GM12872 (cell line): ENCODE data around the gene PRAMEF18.
"Not testable (repeated sequence)": the region's sequence is repeated elsewhere in the genome, so short reads cannot be mapped to it uniquely, and the experiment has no call there.

ENCODE experiments used
- TF ChIP-seq, protein P1 (sequence below): IDR thresholded peaks from 3 replicates; pipeline ENCODE4 v1.5.1; 2011; ENCODE audit warnings: low read depth, mild to moderate bottlenecking, low read length, moderate library complexity; ENCODE audit not compliant: insufficient read depth

Gene PRAMEF18

GRCh38 chr1:13225675-13226204 is at the start of gene PRAMEF18:
TSS of gene PRAMEF18 (minus strand) at chr1:13226154. CDS start at chr1:13226106, 48 bp downstream.
- TF ChIP-seq, protein P1, sequence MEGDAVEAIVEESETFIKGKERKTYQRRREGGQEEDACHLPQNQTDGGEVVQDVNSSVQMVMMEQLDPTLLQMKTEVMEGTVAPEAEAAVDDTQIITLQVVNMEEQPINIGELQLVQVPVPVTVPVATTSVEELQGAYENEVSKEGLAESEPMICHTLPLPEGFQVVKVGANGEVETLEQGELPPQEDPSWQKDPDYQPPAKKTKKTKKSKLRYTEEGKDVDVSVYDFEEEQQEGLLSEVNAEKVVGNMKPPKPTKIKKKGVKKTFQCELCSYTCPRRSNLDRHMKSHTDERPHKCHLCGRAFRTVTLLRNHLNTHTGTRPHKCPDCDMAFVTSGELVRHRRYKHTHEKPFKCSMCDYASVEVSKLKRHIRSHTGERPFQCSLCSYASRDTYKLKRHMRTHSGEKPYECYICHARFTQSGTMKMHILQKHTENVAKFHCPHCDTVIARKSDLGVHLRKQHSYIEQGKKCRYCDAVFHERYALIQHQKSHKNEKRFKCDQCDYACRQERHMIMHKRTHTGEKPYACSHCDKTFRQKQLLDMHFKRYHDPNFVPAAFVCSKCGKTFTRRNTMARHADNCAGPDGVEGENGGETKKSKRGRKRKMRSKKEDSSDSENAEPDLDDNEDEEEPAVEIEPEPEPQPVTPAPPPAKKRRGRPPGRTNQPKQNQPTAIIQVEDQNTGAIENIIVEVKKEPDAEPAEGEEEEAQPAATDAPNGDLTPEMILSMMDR = not testable (repeated sequence)

- TF ChIP-seq, protein P1 = not testable (repeated sequence)
These were observed 27.9 kb upstream of the PRAMEF18 start, which contains the start of gene PRAMEF5 for GRCh38 chr1:13253898-13254297. TSS of gene PRAMEF5 (plus strand) at chr1:13254198. CDS start at chr1:13259269, 5,071 bp downstream.

GRCh38 chr1:13228343-13228781 is 2.4 kb upstream of the PRAMEF18 start:
- TF ChIP-seq, protein P1 = peak; percentile 73

- TF ChIP-seq, protein P1 = no peak
These were observed 1.4 kb downstream of the PRAMEF18 start for GRCh38 chr1:13224480-13225060.

DNA sequence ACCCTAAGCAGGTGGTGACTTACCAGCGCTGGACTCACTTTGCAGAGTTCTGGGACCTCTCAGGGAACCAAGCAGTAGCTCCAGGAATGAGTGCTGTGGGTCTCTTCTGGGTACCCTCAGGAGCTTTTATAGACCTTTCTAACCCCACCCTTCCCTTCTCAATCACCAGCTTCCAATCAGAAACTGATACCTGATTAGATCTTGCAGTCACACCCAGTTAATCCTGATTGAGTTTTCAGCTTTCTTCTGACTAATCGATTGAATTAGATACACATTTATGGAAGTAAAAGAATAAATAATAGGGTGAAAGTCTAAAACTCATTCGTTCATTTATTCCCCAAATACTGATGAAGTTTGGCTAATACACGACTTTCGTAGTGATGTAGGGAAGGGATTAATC is 24.6 kb downstream of the PRAMEF18 start, which contains the start of gene PRAMEF13:
PRAMEF13 (minus strand) TSS at position 101 of the 400 bp plus-strand sequence. CDS start 1,820 bp downstream, outside the sequence.
- TF ChIP-seq, protein P1 = not testable (repeated sequence)
